HepG2 (cell line): ENCODE measurements around the gene CPSF7. TPM values are rescaled to one million over a fixed set of nuclear protein-coding genes. Genes with fewer than 3 reads are reported as not detected.
A peak's percentile ranks its signal among the peaks of the same experiment; 100 is the strongest.

Experiments used
- GPN1 ChIP-seq: sonication (generic); formaldehyde crosslinking; IDR thresholded peaks from 2 replicates; pipeline ENCODE4 v1.5.1; 2020; ENCODE audit warnings: missing genetic modification reagents, borderline replicate concordance
- KLF11 ChIP-seq: IDR thresholded peaks from 2 replicates; pipeline ENCODE4 v1.6.1; 2016; ENCODE audit warnings: missing compliant biosample characterization
- MTF1 ChIP-seq: sonication (generic); formaldehyde crosslinking; IDR thresholded peaks from 2 replicates; pipeline ENCODE4 v1.5.0; 2020; ENCODE audit warnings: missing genetic modification reagents
- RFX1 ChIP-seq: fragments of 450-650 bp; IDR thresholded peaks from 2 replicates; pipeline ENCODE4 v1.6.1; 2017
- RFXANK ChIP-seq: IDR thresholded peaks from 2 replicates; pipeline ENCODE4 v1.6.1; 2016
- SIX1 ChIP-seq: sonication (generic); formaldehyde crosslinking; IDR thresholded peaks from 2 replicates; pipeline ENCODE4 v1.4.0; 2020; ENCODE audit warnings: missing genetic modification reagents, borderline replicate concordance
- SRSF9 ChIP-seq: fragments of 200-400 bp; formaldehyde crosslinking; IDR thresholded peaks from 2 replicates; pipeline ENCODE4 v1.6.1; 2018; ENCODE audit warnings: borderline replicate concordance, mild to moderate bottlenecking, low read depth, low read length; ENCODE audit not compliant: insufficient read depth, poor library complexity, severe bottlenecking
- TAF1 ChIP-seq: sonication (generic); formaldehyde crosslinking; IDR thresholded peaks from 2 replicates; pipeline ENCODE4 v1.4.0; 2020; ENCODE audit warnings: missing genetic modification reagents
- XBP1 ChIP-seq: sonication (generic); formaldehyde crosslinking; IDR thresholded peaks from 2 replicates; pipeline ENCODE4 v1.5.0; 2020; ENCODE audit warnings: missing genetic modification reagents
- ZFAT ChIP-seq: sonication (generic); formaldehyde crosslinking; conservative IDR thresholded peaks from 2 replicates; pipeline ENCODE4 v1.8.1; 2023; ENCODE audit warnings: missing genetic modification reagents, inconsistent platforms
- ZNF790 ChIP-seq: sonication (generic); formaldehyde crosslinking; IDR thresholded peaks from 2 replicates; pipeline ENCODE4 v1.8.0; 2022; ENCODE audit warnings: missing genetic modification reagents, mild to moderate bottlenecking, borderline replicate concordance
- ZNF792 ChIP-seq: IDR thresholded peaks from 2 replicates; pipeline ENCODE4 v1.6.1; 2016
- polyA plus RNA-seq, 8 experiments: library from polyadenylated mRNA; depleted of rRNA in 3 of 8; stranded (reverse) in 7 of 8; unstranded in 1 of 8; fragments of >200 nt; fragmentation: Illumina TruSeq in 4 of 8; extraction: Trizol in 4 of 8; gene quantifications; 2 replicates each; pipeline versions ENCODE4 v1.2.1 to v1.2.3, GENCODE V29; 2011 to 2016; ENCODE audit warnings: low read depth in 4 of 8, missing spikeins in 1 of 8, mixed read lengths in 1 of 8; ENCODE audit not compliant: insufficient read depth in 1 of 8
- total RNA-seq, 5 experiments: library from RNA; depleted of rRNA; stranded (reverse); fragments of >200 nt; fragmentation: Illumina TruSeq; extraction: Trizol; gene quantifications; 2 replicates each; pipeline ENCODE4 v1.2.3, GENCODE V29; 2016; ENCODE audit warnings: low read depth in 1 of 5
- TF ChIP-seq, protein P1 (sequence below): sonication (generic); formaldehyde crosslinking; IDR thresholded peaks from one replicate; pipeline ENCODE4 v1.5.1; 2020; ENCODE audit warnings: mild to moderate bottlenecking, missing genetic modification reagents; ENCODE audit errors: not compliant biosample characterization
- TF ChIP-seq, protein P2 (sequence below): sonication (generic); formaldehyde crosslinking; IDR thresholded peaks from 2 replicates; pipeline ENCODE4 v1.4.0; 2020; ENCODE audit warnings: mild to moderate bottlenecking, low read depth, missing genetic modification reagents
- TF ChIP-seq, protein P3 (sequence below): IDR thresholded peaks from 2 replicates; pipeline ENCODE4 v1.6.1; 2016; ENCODE audit warnings: low read depth
- TF ChIP-seq, protein P4 (sequence below): sonication (generic); formaldehyde crosslinking; IDR thresholded peaks from 2 replicates; pipeline ENCODE4 v1.4.0; 2020; ENCODE audit warnings: mild to moderate bottlenecking, missing genetic modification reagents

The CPSF7 gene
- total and polyA plus RNA-seq, 2 of the 13 experiments (the other 11 are each of a cell fraction or from before 2014, with no cell fraction given): 34.1 to 36.8 TPM

DNA sequence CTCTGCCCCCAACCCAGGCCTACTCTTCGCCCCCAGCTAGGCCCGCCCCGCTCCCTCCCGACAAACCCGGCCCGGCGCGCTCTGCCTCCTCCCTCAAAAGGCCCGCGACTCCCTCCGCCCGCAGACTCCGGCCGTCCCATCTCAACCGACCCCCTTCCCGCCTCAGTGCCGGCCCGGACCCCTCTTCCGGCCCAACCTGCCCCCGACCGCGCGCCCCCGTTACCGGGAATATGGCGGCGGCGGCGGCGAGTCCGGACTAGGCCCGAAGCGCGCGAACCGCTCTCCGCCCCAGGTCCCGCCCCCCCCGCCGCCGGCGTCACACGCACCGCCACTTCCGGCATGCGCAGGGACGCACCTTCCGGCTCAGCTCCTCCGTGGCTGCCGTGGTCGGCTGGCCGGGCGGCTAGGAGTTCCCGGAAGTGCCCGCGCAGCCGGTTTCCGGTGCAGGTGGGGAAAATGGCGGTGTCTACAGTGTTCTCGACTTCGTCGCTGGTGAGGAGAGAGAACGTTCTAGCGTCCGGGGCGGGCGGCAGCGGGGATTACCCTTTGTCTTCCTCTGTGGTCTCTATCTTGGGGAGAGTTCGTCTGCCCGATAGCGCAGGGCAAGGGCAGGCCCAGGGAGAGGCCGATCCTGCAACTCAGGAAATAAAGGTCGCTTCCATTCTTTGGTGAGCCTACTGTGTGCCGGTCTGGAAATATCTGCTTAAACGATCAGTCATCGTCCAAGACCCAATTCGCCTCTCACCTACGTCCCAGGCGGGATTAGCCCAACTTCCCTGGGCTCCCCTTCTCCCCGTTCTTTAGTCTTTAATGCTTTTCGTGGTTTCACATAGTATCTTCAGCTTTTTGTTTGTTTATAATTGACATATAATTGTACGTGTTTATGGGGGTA lies at the start of gene CPSF7, which contains the start of gene SDHAF2 (continued):
- TF ChIP-seq, protein P1, sequence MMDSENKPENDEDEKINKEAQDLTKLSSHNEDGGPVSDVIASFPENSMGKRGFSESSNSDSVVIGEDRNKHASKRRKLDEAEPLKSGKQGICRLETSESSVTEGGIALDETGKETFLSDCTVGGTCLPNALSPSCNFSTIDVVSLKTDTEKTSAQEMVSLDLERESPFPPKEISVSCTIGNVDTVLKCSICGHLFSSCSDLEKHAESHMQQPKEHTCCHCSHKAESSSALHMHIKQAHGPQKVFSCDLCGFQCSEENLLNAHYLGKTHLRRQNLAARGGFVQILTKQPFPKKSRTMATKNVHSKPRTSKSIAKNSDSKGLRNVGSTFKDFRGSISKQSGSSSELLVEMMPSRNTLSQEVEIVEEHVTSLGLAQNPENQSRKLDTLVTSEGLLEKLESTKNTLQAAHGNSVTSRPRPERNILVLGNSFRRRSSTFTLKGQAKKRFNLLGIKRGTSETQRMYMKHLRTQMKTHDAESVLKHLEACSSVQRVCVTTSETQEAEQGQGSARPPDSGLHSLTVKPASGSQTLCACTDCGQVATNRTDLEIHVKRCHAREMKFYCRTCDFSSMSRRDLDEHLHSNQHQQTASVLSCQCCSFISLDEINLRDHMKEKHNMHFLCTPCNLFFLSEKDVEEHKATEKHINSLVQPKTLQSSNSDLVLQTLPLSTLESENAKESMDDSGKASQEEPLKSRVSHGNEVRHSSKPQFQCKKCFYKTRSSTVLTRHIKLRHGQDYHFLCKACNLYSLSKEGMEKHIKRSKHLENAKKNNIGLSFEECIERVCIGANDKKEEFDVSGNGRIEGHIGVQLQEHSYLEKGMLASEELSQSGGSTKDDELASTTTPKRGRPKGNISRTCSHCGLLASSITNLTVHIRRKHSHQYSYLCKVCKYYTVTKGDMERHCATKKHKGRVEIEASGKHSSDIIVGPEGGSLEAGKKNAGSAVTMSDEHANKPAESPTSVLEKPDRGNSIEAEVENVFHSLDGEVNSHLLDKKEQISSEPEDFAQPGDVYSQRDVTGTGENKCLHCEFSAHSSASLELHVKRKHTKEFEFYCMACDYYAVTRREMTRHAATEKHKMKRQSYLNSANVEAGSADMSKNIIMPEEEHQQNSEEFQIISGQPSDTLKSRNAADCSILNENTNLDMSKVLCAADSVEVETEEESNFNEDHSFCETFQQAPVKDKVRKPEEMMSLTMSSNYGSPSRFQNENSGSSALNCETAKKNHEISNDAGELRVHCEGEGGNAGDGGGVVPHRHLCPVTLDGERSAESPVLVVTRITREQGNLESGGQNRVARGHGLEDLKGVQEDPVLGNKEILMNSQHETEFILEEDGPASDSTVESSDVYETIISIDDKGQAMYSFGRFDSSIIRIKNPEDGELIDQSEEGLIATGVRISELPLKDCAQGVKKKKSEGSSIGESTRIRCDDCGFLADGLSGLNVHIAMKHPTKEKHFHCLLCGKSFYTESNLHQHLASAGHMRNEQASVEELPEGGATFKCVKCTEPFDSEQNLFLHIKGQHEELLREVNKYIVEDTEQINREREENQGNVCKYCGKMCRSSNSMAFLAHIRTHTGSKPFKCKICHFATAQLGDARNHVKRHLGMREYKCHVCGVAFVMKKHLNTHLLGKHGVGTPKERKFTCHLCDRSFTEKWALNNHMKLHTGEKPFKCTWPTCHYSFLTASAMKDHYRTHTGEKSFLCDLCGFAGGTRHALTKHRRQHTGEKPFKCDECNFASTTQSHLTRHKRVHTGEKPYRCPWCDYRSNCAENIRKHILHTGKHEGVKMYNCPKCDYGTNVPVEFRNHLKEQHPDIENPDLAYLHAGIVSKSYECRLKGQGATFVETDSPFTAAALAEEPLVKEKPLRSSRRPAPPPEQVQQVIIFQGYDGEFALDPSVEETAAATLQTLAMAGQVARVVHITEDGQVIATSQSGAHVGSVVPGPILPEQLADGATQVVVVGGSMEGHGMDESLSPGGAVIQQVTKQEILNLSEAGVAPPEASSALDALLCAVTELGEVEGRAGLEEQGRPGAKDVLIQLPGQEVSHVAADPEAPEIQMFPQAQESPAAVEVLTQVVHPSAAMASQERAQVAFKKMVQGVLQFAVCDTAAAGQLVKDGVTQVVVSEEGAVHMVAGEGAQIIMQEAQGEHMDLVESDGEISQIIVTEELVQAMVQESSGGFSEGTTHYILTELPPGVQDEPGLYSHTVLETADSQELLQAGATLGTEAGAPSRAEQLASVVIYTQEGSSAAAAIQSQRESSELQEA (CRISPR knock-in tag): peak; percentile 83
- TF ChIP-seq SRSF9 (no peak), RFX1 (no peak), TAF1 (CRISPR knock-in tag) (peak; percentile 85), GPN1 (peak; percentile 31; the same call in 1 of the 2 replicates), RFXANK (CRISPR knock-in tag) (no peak), SIX1 (no peak), XBP1 (no peak), ZNF790 (CRISPR knock-in tag) (peak; percentile 67; the same call in 1 of the 2 replicates), ZFAT (CRISPR knock-in tag) (no peak), KLF11 (CRISPR knock-in tag) (no peak), ZNF792 (peak; percentile 80; the same call in 1 of the 2 replicates), MTF1 (CRISPR knock-in tag) (no peak; the same call in 1 of the 2 replicates)
- TF ChIP-seq, protein P2, sequence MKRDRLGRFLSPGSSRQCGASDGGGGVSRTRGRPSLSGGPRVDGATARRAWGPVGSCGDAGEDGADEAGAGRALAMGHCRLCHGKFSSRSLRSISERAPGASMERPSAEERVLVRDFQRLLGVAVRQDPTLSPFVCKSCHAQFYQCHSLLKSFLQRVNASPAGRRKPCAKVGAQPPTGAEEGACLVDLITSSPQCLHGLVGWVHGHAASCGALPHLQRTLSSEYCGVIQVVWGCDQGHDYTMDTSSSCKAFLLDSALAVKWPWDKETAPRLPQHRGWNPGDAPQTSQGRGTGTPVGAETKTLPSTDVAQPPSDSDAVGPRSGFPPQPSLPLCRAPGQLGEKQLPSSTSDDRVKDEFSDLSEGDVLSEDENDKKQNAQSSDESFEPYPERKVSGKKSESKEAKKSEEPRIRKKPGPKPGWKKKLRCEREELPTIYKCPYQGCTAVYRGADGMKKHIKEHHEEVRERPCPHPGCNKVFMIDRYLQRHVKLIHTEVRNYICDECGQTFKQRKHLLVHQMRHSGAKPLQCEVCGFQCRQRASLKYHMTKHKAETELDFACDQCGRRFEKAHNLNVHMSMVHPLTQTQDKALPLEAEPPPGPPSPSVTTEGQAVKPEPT (CRISPR knock-in tag): 0 out of 2 replicates have a peak, but pooled peaks have one; percentile 66
- TF ChIP-seq, protein P3, sequence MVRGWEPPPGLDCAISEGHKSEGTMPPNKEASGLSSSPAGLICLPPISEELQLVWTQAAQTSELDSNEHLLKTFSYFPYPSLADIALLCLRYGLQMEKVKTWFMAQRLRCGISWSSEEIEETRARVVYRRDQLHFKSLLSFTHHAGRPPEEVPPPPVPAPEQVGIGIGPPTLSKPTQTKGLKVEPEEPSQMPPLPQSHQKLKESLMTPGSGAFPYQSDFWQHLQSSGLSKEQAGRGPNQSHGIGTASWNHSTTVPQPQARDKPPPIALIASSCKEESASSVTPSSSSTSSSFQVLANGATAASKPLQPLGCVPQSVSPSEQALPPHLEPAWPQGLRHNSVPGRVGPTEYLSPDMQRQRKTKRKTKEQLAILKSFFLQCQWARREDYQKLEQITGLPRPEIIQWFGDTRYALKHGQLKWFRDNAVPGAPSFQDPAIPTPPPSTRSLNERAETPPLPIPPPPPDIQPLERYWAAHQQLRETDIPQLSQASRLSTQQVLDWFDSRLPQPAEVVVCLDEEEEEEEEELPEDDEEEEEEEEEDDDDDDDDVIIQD (CRISPR knock-in tag): no peak
- TF ChIP-seq, protein P4, sequence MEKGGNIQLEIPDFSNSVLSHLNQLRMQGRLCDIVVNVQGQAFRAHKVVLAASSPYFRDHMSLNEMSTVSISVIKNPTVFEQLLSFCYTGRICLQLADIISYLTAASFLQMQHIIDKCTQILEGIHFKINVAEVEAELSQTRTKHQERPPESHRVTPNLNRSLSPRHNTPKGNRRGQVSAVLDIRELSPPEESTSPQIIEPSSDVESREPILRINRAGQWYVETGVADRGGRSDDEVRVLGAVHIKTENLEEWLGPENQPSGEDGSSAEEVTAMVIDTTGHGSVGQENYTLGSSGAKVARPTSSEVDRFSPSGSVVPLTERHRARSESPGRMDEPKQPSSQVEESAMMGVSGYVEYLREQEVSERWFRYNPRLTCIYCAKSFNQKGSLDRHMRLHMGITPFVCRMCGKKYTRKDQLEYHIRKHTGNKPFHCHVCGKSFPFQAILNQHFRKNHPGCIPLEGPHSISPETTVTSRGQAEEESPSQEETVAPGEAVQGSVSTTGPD (CRISPR knock-in tag): no peak
